Upper lobe of left lung (tissue), 6 donors: ENCODE results near the gene CREB1. TPM values are rescaled to one million over a fixed set of nuclear protein-coding genes. Genes with fewer than 3 reads are reported as not detected.

Source experiments
- ATAC-seq, 2 donors: fragments of 200-7000 bp; cut with Tn5 transposase; one replicate each; pipeline ENCODE4 v1.9.1; 2022; ENCODE audit warnings: mild to moderate bottlenecking in 2 of 2, moderate library complexity in 2 of 2; ENCODE audit not compliant: low FRiP score in 2 of 2
- DNase-seq, 2 donors: peaks; one replicate each; pipeline ENCODE4 v3.0.0-alpha.2; 2019 to 2020
- H3K27ac ChIP-seq, 4 donors: fragments of 200-600 bp; sonication (generic); one replicate each; pipeline ENCODE4 v1.5.1; 2016 to 2019
- H3K27me3 ChIP-seq, 4 donors: fragments of 200-600 bp; sonication (generic); one replicate each; pipeline ENCODE4 v1.5.1; 2017 to 2019
- H3K36me3 ChIP-seq, 4 donors: fragments of 200-600 bp; sonication (generic); one replicate each; pipeline ENCODE4 v1.5.1; 2016 to 2019
- H3K4me1 ChIP-seq, 4 donors: fragments of 200-600 bp; sonication (generic); one replicate each; pipeline ENCODE4 v1.5.1; 2018 to 2019
- H3K4me3 ChIP-seq, 4 donors: fragments of 200-600 bp; sonication (generic); one replicate each; pipeline ENCODE4 v1.5.1; 2017 to 2019; ENCODE audit warnings: mild to moderate bottlenecking in 2 of 4, moderate library complexity in 1 of 4
- H3K9me3 ChIP-seq, 4 donors: fragments of 200-600 bp; sonication (generic); one replicate each; pipeline ENCODE4 v1.5.1; 2018 to 2019
- EP300 ChIP-seq, 4 donors: sonication (generic); formaldehyde crosslinking; IDR thresholded peaks; one replicate each; pipeline ENCODE4 v1.5.1; 2017; ENCODE audit warnings: antibody characterized with exemption in 4 of 4, control low read depth in 2 of 4
- POLR2A ChIP-seq, 4 donors: fragments of 450-650 bp; IDR thresholded peaks; one replicate each; pipeline ENCODE4 v1.5.1; 2016 to 2017; ENCODE audit warnings: antibody characterized with exemption in 4 of 4, mild to moderate bottlenecking in 2 of 4
- POLR2AphosphoS5 ChIP-seq, 2 donors: sonication (generic); formaldehyde crosslinking; IDR thresholded peaks; one replicate each; pipeline ENCODE4 v1.5.1; 2017; ENCODE audit warnings: antibody characterized with exemption in 2 of 2
- WGBS, 2 donors: methylation state at CpG; one replicate each; pipeline ENCODE4 v1.1.5; 2017 to 2018; 5-methylcytosine and 5-hydroxymethylcytosine counted together
- total RNA-seq, 6 donors: library from RNA; depleted of rRNA in 4 of 6; stranded (reverse); fragments of >200 nt in 4 of 6; gene quantifications; one replicate each; pipeline versions ENCODE4 v1.1.0 to v1.2.1, GENCODE V29; 2016 to 2021
- TF ChIP-seq, protein P1 (sequence below), 6 experiments: fragments of 450-650 bp in 4 of 6; fragments of 200-600 bp in 2 of 6; sonication (generic) in 2 of 6; IDR thresholded peaks; one replicate each; pipeline ENCODE4 v1.5.1; 2016 to 2019; ENCODE audit warnings: antibody characterized with exemption in 6 of 6
- donor health status: DM: no; HTN: no; CAD: no; lungs with moderate emphysema.
- donor health status: DM: no; HTN: yes; CAD: no; lungs with severe emphysema.

The CREB1 gene
- total RNA-seq, 6 donors from 2014 or later, result 15.7 to 75.5 (median 41.8) TPM

DNA sequence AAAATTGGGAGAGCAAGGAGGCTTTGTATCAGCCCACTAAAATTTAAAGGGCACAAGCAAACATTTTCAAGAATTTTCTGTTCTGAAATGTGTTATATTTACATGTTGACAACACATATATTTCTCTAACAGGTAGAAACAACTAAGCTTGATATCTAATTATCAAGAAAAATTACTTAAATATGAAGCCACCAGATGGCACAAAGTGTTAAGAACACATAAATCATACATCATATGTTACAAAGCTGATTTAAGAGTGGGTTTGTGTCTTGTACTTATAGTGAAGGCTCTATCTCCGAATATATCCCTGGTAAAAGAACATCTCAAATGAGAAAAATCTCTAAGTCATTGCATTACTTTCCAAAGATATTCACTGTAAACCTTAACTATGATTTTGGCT, 19.6 kb upstream of the CREB1 start:
- H3K4me1 ChIP-seq, result peaks cover 0 to 8% (median 8%) of the 10 kb centered on the region in 4 donors
- DNase-seq (no peak), ATAC-seq (no peak)
- no peak overlapping the region for H3K4me3 ChIP-seq
- H3K27ac ChIP-seq, result no peak overlapping the region
- H3K36me3 ChIP-seq, result no peaks in the 10 kb centered on the region
- no peaks in the 10 kb centered on the region for H3K27me3 ChIP-seq
- TF ChIP-seq POLR2A (IDR thresholded peaks at IDR 0.05), result no peak
- no peak for TF ChIP-seq POLR2AphosphoS5 (IDR thresholded peaks at IDR 0.05)
- TF ChIP-seq, protein P1, sequence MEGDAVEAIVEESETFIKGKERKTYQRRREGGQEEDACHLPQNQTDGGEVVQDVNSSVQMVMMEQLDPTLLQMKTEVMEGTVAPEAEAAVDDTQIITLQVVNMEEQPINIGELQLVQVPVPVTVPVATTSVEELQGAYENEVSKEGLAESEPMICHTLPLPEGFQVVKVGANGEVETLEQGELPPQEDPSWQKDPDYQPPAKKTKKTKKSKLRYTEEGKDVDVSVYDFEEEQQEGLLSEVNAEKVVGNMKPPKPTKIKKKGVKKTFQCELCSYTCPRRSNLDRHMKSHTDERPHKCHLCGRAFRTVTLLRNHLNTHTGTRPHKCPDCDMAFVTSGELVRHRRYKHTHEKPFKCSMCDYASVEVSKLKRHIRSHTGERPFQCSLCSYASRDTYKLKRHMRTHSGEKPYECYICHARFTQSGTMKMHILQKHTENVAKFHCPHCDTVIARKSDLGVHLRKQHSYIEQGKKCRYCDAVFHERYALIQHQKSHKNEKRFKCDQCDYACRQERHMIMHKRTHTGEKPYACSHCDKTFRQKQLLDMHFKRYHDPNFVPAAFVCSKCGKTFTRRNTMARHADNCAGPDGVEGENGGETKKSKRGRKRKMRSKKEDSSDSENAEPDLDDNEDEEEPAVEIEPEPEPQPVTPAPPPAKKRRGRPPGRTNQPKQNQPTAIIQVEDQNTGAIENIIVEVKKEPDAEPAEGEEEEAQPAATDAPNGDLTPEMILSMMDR (IDR thresholded peaks at IDR 0.05), result no peak
- no peak for TF ChIP-seq EP300 (IDR thresholded peaks at IDR 0.05)
- no peaks in the 10 kb centered on the region for H3K9me3 ChIP-seq
- WGBS, 2 donors, result 88 to 95% methylated on average over 1 of the region's 1 CpG

DNA sequence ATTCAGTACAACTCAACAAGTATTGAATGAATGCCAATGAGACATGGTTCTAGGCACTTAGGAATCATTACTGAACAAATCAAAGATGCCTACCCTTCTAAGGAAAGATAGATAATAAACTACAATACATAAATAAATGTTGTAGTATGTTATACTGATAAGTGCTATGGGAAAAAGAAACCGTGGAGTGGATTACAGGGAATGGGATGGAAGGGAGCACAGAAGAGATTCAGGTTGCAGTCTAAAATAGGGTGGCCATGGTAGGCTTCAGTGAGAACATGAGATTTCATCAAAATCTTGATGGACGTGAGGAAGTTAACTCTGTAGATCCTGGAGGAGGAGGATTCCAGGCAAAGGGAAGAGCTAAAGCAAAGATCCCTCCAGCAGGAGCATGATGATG, 17.9 kb upstream of the CREB1 start:
- ATAC-seq, result no peak
- TF ChIP-seq, protein P1 (IDR thresholded peaks at IDR 0.05), result no peak
- TF ChIP-seq POLR2AphosphoS5 (IDR thresholded peaks at IDR 0.05) (no peak), POLR2A (IDR thresholded peaks at IDR 0.05) (no peak), EP300 (IDR thresholded peaks at IDR 0.05) (no peak)
- Histone ChIP-seq H3K27ac (no peak overlapping the region), H3K9me3 (no peaks in the 10 kb centered on the region), H3K27me3 (no peaks in the 10 kb centered on the region), H3K36me3 (no peaks in the 10 kb centered on the region), H3K4me3 (no peak overlapping the region), H3K4me1 (no peaks in the 10 kb centered on the region)
- WGBS, 2 donors, result 73 to 79% methylated on average over 2 of the region's 2 CpGs
- no peak for DNase-seq

DNA sequence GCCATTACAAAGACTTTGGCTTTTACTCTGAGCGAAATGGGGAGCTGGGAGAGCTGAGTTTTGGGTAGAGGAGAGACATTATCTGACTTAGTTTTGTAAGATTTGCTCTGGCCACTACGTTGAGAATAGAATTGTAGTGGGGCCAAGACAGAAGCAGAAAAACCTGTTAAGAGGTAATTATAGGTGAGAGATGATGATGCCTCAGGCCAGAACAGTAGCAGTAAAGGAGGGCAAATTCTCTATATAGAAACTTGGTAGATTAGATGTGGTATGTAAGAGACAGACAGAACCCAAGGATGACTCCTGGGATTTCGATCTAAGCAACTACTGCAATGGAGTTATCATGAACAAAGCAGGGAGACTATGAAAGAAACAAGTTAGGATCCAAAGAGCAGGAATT, 17.4 kb upstream of the CREB1 start:
- Histone ChIP-seq H3K4me3 (no peak overlapping the region), H3K36me3 (no peaks in the 10 kb centered on the region), H3K27ac (no peak overlapping the region), H3K27me3 (no peaks in the 10 kb centered on the region), H3K9me3 (no peaks in the 10 kb centered on the region), H3K4me1 (no peaks in the 10 kb centered on the region)
- ATAC-seq (no peak), DNase-seq (no peak)
- no peak for TF ChIP-seq POLR2A (IDR thresholded peaks at IDR 0.05)
- TF ChIP-seq, protein P1 (IDR thresholded peaks at IDR 0.05), result no peak
- WGBS, 2 donors, result 79 to 90% methylated on average over 3 of the region's 3 CpGs

DNA sequence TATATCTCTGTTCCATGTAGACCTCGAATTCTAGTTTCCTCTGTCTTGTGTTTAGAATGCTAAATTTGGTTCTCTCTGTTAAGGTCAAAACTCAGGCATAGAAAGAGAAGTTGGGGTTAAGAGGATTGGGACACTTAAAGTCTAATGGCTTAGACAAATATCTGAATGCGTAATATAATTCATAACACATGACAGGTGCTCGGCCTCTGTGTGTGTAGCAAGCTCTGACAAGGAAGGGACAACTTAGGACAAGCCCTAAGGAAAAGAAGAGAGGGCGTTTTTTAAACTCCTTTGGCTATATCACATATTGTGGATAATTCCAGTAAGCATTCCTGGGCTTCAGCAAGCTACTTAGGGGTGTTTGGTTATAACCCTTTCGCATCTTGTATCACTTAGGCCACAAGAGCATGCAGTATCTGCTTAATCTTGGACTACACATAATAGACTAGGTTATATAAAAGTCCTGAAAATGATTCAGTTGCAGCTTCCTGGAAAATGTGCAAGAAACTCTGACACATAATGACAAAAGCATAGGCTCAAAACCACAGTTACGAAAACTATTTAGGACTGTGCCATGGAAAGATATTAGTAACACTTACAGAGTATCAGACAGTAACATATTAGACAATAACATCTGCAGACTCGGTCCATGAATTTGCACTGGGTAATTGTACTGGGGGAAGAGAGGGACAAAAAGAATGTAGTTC, 16.1 kb upstream of the CREB1 start:
- H3K4me1 ChIP-seq, result no peaks in the 10 kb centered on the region
- no peaks in the 10 kb centered on the region for H3K27me3 ChIP-seq
- no peak for DNase-seq
- 60 to 67% methylated on average over 7 of the region's 7 CpGs for WGBS, 2 donors
- TF ChIP-seq POLR2A (IDR thresholded peaks at IDR 0.05), result peak in 1 of 4 donors; percentile 20
- TF ChIP-seq, protein P1 (IDR thresholded peaks at IDR 0.05), result no peak
- peak in 1 of 4 donors; percentile 1 for TF ChIP-seq EP300 (IDR thresholded peaks at IDR 0.05)
- TF ChIP-seq POLR2AphosphoS5 (IDR thresholded peaks at IDR 0.05), result peak in 1 of 2 donors; percentile 47
- H3K9me3 ChIP-seq, result no peaks in the 10 kb centered on the region
- H3K4me3 ChIP-seq, result no peak overlapping the region
- peak; percentile 77 to 95 for ATAC-seq
- H3K36me3 ChIP-seq, result no peaks in the 10 kb centered on the region
- H3K27ac ChIP-seq, result no peak overlapping the region

DNA sequence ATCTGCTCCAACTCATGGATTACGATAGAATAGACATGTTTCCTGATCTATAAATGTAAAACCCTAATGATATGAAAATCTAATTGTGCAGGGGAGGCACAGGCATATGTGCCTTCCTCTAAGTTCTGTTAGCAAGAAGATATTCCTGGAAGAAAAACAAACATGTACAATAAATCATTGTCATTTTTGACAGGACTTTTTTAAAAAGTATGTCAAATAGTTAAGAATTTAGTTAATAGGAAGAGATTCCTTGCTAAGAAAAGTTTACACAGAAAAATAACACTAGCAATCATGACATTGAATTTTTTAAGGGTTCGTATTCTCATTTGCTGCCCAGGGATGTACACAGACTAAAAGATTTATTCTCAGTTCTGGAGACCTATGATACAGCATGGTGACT, 15.3 kb upstream of the CREB1 start:
- 87 to 98% methylated on average over 2 of the region's 2 CpGs for WGBS, 2 donors
- no peak for ATAC-seq
- Histone ChIP-seq H3K36me3 (no peaks in the 10 kb centered on the region), H3K9me3 (no peaks in the 10 kb centered on the region), H3K27me3 (no peaks in the 10 kb centered on the region), H3K4me3 (no peak overlapping the region), H3K27ac (no peak overlapping the region), H3K4me1 (no peaks in the 10 kb centered on the region)
- TF ChIP-seq, protein P1 (IDR thresholded peaks at IDR 0.05), result no peak
- TF ChIP-seq POLR2A (IDR thresholded peaks at IDR 0.05), result no peak
- no peak for TF ChIP-seq POLR2AphosphoS5 (IDR thresholded peaks at IDR 0.05)
- TF ChIP-seq EP300 (IDR thresholded peaks at IDR 0.05), result no peak
- DNase-seq, result no peak
